ENCODE measurements around the gene NOC3L.

DNA sequence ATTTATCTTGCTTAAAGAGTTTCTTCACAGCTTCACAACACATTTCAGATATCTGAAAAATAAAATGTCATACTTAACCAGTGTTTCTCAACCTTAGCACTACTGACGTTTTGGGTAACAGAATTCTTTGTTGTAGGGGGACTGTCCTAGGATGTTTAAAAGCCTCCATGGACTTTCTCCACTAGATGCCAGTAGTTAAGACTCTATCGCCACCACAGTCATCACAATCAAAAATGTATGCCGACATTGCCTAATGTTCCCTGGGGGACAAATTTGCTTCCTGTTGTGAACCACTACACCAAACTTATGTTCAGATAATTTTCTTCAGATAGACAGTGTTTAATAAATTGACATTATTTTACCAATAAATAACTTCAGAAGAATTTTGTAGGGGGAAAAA, 13.4 kb downstream of the NOC3L start:
- TF ChIP-seq JUND (IDR thresholded peaks at IDR 0.05) (no peak), CHD2 (IDR thresholded peaks at IDR 0.05; ENCODE audit: low read length, partially characterized antibody) (no peak), NFIC (IDR thresholded peaks at IDR 0.05; ENCODE audit: borderline replicate concordance) (no peak)

All from SK-N-SH (cell line).